GM12872 (cell line): ENCODE data around the gene NAV3.
A peak's percentile ranks its signal among the peaks of the same experiment; 100 is the strongest.

Experiments used
- TF ChIP-seq, protein P1 (sequence below): IDR thresholded peaks from 3 replicates; pipeline ENCODE4 v1.5.1; 2011; ENCODE audit warnings: low read depth, mild to moderate bottlenecking, low read length, moderate library complexity; ENCODE audit not compliant: insufficient read depth

NAV3 gene

DNA sequence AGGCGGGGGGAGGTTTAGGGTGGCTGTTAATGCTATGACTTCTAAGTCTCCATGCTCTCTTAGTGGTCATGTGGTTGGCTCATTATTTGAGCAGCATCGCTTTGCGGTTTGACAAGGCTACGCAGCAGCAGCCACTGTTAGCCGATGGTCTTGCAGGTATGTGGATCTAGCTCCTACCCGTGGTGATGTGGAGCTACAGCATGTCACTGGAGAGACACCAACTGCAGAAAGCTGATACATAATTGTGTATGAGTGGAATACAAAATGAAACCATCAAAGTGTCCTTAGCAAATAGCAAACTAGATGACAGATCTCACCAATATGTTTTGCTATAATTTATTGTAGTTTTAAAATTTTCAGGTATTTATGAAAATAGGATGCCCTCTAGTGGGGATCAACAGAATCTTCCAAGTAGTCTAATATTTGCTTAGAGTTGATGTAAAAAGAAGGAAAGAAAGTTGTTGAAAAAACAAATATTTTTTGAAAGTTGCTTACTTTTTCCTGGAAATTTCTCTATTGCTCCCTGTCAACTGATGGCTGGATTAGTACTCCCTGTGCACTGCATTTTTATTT lies 94.9 kb downstream of the NAV3 start:
- TF ChIP-seq, protein P1, sequence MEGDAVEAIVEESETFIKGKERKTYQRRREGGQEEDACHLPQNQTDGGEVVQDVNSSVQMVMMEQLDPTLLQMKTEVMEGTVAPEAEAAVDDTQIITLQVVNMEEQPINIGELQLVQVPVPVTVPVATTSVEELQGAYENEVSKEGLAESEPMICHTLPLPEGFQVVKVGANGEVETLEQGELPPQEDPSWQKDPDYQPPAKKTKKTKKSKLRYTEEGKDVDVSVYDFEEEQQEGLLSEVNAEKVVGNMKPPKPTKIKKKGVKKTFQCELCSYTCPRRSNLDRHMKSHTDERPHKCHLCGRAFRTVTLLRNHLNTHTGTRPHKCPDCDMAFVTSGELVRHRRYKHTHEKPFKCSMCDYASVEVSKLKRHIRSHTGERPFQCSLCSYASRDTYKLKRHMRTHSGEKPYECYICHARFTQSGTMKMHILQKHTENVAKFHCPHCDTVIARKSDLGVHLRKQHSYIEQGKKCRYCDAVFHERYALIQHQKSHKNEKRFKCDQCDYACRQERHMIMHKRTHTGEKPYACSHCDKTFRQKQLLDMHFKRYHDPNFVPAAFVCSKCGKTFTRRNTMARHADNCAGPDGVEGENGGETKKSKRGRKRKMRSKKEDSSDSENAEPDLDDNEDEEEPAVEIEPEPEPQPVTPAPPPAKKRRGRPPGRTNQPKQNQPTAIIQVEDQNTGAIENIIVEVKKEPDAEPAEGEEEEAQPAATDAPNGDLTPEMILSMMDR = peak; percentile 98

DNA sequence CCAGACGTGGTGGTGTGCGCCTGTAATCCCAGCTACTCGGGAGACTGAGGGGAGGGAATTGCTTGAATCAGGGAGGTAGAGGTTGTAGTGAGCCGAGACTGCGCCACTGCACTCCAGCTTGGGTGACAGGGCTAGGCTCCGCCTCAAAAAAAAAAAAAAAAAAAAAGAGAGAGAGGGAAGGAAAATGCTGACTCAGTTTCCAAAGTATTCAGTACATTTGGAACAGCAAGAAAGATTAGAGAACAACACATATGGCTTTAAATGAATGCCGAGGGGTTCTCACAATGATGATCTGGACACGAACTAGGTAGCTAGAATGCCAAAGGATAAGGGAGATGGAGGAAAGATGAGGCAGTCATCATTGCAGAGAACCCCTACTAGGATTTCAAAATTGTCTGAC lies 97.4 kb downstream of the NAV3 start:
- TF ChIP-seq, protein P1 = no peak

DNA sequence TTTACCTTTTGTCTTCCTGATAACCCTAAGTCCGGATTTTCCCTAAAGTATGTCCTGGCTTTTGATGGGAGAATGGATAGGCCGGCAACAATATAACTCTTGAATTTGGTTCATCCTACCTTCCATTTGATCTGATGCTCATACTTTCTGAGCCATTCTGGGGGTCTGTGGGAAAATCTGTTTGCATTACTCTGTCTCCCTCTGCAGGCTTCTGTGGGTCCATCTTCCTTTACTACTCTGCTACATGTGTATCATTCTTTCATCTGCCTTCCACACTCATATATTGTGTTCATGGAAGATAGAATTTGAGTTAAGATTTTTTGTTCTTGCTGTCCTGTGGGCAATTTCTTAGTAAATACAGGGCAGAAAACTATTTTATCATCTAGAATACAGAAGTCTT lies 101.5 kb downstream of the NAV3 start:
- TF ChIP-seq, protein P1 = peak; percentile 22; the same call in 1 of the 3 replicates

DNA sequence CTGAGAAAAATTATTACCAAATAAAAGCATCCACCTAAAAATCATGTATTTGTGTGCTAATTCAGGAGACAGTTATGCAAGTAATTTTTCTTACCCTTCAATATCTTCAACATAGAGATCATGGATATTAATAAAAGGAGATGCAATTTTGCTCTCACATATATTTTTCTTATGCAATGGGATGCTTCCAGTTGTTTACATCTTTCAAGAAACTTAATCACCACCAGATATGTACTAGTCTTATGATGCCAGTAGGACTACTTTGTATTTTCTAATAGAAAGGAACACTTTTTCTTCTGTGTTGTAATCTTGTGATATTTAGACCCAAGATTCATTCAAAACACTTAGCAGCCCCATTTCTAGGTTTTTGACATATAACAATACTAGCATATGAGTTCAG lies 107.6 kb downstream of the NAV3 start:
- TF ChIP-seq, protein P1 = no peak

DNA sequence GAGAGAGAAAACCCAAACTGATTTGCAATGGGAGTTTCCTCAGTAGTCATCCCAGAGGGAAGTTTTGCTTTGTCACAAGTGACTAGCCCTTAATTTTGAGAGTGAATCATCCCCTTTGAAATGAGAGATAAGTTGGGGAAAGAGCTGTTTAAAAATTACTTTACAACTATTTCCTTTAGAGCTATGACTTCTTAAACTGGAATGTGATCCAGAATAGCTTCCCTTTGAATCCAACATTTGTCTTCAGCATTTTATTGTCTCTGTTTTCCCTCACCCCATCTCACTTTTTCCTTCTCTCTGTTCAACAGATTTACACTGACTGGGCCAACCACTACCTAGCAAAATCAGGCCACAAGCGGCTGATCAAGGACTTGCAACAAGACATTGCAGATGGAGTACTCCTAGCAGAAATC lies 109.3 kb downstream of the NAV3 start:
- TF ChIP-seq, protein P1 = no peak

DNA sequence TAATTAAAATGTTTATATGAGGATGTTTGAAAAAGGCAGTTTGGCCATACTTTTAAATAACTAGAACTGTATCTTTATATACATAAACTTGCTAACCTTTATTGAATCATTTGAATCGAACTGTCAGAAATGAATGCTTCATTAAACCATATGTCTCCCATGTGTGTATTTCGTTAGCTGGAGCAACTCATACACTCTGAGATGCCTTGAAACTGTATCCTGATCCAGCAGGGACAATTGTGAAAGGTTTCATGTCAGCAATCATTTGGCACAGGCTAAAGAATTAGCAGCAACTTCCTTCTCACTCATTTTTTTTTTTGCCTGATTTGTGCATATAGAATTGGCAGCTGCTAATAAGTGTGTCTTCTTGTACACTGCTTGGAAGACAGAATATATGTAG lies 109.9 kb downstream of the NAV3 start:
- TF ChIP-seq, protein P1 = no peak

DNA sequence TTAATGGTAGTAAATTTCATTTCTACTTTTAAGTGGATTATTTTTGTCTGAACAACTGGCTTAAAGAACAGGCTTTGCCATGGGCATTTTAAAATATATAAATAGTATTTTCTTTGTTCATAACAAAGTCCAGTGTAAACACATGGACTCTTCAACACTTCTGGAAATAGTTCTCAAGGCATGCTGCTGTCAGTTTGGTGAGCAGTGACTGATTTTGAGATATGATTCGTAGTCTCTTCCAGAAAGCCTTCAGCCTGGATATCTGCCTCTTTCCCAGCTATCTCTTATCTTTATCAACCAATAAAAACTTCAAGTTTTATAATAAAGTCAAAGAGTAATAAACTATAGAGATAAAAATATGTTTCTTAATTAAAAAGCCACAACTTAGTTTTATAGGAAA lies 110.7 kb downstream of the NAV3 start:
- TF ChIP-seq, protein P1 = no peak

DNA sequence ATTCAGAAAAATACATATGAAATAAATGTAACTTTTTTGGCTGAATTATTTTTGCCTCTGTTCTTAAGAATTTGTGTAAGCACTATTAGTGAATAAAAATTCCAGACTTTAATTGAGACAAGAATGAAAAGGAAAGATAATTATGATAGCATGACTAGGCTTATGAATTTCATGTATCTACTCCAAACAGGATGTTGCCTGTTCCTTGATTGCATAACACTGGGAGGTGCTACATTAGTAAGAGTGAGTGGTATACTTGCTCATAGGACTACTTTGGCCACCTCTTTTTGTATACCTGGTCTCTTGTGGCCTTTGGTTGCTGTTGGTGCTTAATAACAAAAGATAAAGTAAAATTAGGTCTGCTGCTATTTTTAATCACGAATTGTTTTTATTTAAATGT lies 112.8 kb downstream of the NAV3 start:
- TF ChIP-seq, protein P1 = no peak
